MV-4-11 (cell line): ENCODE results near the gene ATG7.
"Not testable (repeated sequence)": the region's sequence is repeated elsewhere in the genome, so short reads cannot be mapped to it uniquely, and the experiment has no call there.

Experiments
- DNase-seq: peaks from one replicate; lab custom pipeline; 2025; lab: John Stamatoyannopoulos, UW

The ATG7 gene

GRCh38 chr3:11569156-11569741, 297.1 kb downstream of the ATG7 start:
- no peak for DNase-seq

GRCh38 chr3:11570251-11570650, 298.1 kb downstream of the ATG7 start:
- no peak for DNase-seq

- no peak for DNase-seq
These were observed 298.7 kb downstream of the ATG7 start for GRCh38 chr3:11570789-11571495.

DNA sequence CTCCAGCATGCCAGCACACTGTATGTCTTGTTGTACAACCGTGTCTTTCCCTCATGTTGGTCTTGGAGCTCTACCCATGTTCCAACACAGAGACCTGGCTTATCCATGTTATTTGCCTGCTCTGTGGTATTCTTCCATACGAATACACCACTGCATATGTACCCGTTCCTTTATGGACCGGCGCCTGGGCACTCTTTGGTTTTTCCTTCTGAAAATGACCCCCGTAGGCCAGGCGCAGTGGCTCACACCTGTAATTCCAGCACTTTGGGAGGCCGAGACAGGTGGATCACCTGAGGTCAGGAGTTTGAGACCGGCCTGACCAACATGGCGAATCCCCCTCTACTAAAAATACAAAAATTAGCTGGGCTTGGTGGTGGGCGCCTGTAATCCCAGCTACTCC, 300.5 kb downstream of the ATG7 start:
- DNase-seq, result not testable (repeated sequence)

DNA sequence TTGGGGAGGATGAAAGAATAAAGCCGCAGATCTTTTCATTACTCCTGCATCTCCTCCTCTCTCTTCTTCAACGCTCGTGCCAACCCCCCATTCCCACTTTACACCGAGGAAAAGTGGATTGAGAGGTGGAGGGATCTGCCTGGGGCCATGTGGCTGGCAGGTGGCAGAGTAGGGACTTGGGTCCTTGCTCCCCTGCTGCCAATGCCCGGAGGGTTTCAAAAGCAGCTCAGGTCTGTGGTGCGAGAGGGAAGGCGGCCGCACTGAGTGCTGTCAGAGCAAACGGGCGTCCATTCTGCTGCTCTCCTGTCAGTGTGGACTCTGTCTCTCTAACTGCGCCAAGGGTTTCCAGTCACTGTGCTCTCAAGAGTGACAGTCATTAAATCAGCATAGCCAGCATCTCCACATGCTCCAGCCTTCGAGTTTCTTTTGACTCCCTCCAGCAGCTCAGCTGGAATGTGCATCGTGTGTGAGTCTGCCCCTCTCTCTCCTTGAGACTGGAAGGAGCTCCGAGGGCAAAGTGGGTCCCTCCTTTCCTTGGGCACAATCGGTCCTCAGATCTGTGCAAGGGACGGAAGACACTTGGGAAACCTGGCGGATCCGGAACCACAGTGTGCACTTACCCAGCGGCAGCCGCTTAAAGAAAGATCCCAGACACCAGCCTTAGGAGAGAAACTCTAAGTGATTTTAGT, 302.9 kb downstream of the ATG7 start:
- DNase-seq, result no peak

DNA sequence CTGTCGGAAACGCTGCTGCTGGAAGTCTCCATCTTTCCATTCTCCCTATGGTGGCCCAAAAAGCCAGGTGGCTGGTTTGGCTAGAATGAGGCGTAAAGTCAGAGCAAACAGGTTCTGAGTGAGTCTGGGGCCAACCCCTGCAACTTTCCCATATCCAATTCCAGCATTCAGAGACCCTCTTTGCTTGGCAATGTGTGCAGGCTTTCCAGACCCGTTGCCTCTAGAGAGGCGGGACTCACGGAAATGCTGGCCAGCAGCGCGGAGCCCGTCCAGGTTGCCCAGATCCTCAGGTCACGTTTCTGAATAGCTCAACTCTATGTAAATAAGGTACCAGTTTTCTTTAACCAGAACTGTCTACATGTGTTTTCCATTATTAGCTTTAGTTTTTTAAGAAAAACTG, 303.5 kb downstream of the ATG7 start:
- no peak for DNase-seq

- no peak for DNase-seq
These were observed 304.3 kb downstream of the ATG7 start for GRCh38 chr3:11576453-11576852.

GRCh38 chr3:11578169-11578568, 306.0 kb downstream of the ATG7 start:
- no peak for DNase-seq

DNA sequence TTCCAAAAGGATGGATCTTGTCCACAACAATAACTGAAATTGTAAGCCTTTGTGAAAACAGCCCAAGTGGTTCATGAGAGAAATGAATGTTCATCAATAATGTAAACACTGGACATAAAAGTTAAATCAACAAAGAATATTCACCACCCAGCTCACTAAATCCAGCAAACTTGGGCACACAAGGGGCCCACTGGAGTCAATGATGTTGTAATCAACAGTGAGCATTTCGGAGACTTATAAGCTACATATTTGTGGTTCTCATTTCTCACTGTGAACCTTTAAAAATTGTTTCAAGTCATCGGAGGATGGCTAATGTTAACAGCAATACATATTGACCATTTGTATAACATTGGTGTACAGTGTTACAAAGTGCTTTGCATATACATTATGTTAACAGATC, 308.4 kb downstream of the ATG7 start:
- no peak for DNase-seq

DNA sequence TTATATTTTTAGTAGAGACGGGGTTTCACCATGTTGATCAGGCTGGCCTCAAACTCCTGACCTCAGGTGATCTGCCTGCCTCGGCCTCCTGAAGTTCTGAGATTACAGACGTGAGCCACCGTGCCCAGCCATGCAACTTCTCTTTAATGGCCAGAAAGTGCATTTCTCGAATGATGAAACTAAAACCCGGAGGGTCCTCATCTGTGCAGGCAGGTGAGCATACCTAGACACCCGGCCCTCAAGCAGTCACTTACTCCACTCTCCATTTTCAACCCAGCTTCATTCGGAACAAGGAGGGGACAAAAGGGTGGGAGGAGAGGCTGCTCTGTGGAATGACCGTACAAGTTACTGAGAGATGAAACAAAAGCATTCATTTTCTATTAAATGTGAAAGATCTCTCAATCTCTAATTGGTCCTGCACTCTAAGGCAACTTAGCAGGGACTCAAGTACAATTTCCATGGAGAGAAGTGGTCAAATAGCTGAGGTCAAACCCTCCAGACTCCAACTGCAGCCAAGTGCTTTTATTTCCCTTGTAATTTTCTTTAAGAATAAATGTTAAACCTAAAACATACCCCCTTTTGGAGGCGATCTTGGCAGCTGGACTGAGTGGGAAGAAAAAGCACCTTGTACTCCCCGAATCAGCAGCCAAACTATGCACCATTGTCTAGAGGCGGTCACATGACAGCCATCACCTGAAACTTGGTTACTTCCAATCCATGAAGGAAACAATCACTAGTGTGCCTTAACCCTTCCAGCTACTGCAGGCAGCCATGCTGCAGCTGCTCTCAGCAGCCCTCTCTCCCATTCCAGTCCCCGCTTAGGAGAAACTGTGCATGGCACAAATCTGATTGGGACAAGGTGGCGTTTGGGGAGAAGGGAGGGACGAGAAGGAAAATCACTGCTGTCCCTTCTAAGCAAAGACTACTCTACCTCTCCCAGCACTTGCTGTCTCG, 309.3 kb downstream of the ATG7 start:
- no peak for DNase-seq

GRCh38 chr3:11582191-11582968, 310.2 kb downstream of the ATG7 start:
- peak; percentile 17 for DNase-seq

GRCh38 chr3:11583235-11583634, 311.0 kb downstream of the ATG7 start:
- DNase-seq, result no peak

DNA sequence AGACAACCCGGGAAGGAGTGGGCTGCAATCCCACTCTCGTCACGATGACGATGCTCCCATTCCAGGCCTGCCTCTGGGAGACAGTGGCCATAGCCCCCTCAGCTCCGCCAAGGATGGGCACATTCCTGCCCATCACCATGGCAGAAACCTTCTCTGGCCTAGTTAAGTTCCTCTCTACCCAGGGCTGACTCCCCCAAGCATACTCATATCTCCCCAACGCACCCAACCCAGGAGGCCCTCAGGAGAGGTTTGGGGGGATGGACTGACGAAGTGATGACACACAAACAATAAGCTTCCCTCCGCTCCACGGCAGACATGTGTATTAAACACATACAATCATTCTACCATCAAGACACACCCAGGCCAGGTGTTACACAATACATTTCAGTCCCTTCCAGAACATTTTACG, 311.4 kb downstream of the ATG7 start:
- no peak for DNase-seq

DNA sequence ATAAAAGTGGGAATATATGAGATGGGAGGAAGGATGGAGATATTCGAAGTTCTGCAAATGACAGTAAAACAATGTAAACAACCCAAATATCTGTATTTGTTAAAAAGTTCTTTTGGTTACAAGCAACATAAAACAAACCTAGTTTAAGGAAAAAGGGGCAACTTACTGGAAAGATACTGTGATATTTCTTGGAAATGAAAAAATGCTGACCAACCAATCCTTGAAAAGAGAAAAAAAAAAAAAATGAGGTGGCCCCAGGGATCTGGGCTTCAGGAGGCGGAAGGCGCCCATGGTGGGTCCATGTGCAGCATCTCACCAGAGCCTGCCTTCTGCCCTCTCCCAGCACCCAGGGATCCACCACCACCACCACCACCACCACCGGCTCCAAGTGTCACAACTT, 312.4 kb downstream of the ATG7 start:
- DNase-seq, result no peak

- DNase-seq, result peak; percentile 0
These were observed 315.6 kb downstream of the ATG7 start for GRCh38 chr3:11587766-11588165.

- no peak for DNase-seq
These were observed 316.1 kb downstream of the ATG7 start for GRCh38 chr3:11588338-11588737.

DNA sequence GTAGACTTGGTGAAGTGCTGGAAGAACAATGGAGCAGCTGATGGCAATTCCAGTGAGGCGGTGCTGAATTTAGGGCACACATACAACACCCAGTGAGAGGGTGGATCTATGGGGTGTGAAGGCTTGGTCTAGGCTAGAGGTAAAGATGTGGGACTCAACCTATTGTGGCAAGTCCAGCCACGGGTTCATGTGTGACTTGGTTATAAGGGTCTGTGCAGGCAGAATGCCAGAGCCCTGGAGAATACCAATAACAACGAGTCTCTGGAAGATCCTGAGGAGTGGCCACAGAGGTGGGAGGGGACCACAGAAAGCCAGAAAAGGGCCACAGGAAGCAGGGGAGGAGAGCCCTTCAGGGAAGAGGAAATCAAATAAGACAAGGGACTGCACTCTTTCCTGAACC, 316.6 kb downstream of the ATG7 start:
- DNase-seq, result no peak

GRCh38 chr3:11589706-11590105, 317.5 kb downstream of the ATG7 start:
- DNase-seq, result no peak

GRCh38 chr3:11591002-11591355, 318.8 kb downstream of the ATG7 start:
- DNase-seq, result no peak

- no peak for DNase-seq
These were observed 319.4 kb downstream of the ATG7 start for GRCh38 chr3:11591391-11592282.
